NCI-H526 treated with DMSO at 0.1 percent for 48 hours (cell line): ENCODE measurements around the gene SLC37A4.
"Not testable (repeated sequence)": the region's sequence is repeated elsewhere in the genome, so short reads cannot be mapped to it uniquely, and the experiment has no call there.

Experiments
- DNase-seq: peaks from one replicate; lab custom pipeline; 2025; lab: John Stamatoyannopoulos, UW

Gene SLC37A4

GRCh38 chr11:119030329-119031047 is at the start of gene SLC37A4:
Gene SLC37A4, minus strand, starts transcription at chr11:119030877.
- peak; percentile 99 for DNase-seq

- DNase-seq: no peak
Measured at GRCh38 chr11:119078675-119079420, 48.2 kb upstream of the SLC37A4 start.

- no peak for DNase-seq
Measured at GRCh38 chr11:119077839-119078238, 47.2 kb upstream of the SLC37A4 start.

GRCh38 chr11:119067371-119068222 is 36.9 kb upstream of the SLC37A4 start, which contains the start of gene VPS11:
Gene VPS11, plus strand, starts transcription at chr11:119067818. Its CDS starts 6 bp downstream, at chr11:119067824.
- peak; percentile 99 for DNase-seq

GRCh38 chr11:119065369-119065768 is 34.7 kb upstream of the SLC37A4 start:
- DNase-seq: peak; percentile 22

- no peak for DNase-seq
Measured at GRCh38 chr11:119062779-119063178, 32.1 kb upstream of the SLC37A4 start.

- DNase-seq: no peak
Measured at GRCh38 chr11:119061256-119061655, 30.6 kb upstream of the SLC37A4 start.

GRCh38 chr11:119059128-119059527 is 28.5 kb upstream of the SLC37A4 start:
- DNase-seq: not testable (repeated sequence)

- DNase-seq: peak; percentile 99
Measured at GRCh38 chr11:119057000-119057769, 26.5 kb upstream of the SLC37A4 start, which contains the start of gene HYOU1. Gene HYOU1, minus strand, starts transcription at chr11:119057205. Its CDS starts 1,045 bp downstream, at chr11:119056160.

- peak; percentile 64 for DNase-seq
Measured at GRCh38 chr11:119056421-119056999, 25.8 kb upstream of the SLC37A4 start.

GRCh38 chr11:119055901-119056300 is 25.2 kb upstream of the SLC37A4 start:
- DNase-seq: peak; percentile 34

- no peak for DNase-seq
Measured at GRCh38 chr11:119054418-119054817, 23.7 kb upstream of the SLC37A4 start.

- no peak for DNase-seq
Measured at GRCh38 chr11:119052163-119052814, 21.6 kb upstream of the SLC37A4 start.

- DNase-seq: no peak
Measured at GRCh38 chr11:119051440-119052162, 20.9 kb upstream of the SLC37A4 start.

- DNase-seq: no peak
Measured at GRCh38 chr11:119049081-119049480, 18.4 kb upstream of the SLC37A4 start.

GRCh38 chr11:119048644-119049043 is 18.0 kb upstream of the SLC37A4 start:
- no peak for DNase-seq

GRCh38 chr11:119047205-119047604 is 16.5 kb upstream of the SLC37A4 start:
- no peak for DNase-seq

GRCh38 chr11:119046489-119046888 is 15.8 kb upstream of the SLC37A4 start:
- DNase-seq: no peak

GRCh38 chr11:119044708-119045107 is 14.0 kb upstream of the SLC37A4 start:
- DNase-seq: no peak

- DNase-seq: no peak
Measured at GRCh38 chr11:119042927-119043326, 12.2 kb upstream of the SLC37A4 start.
